ENCODE measurements around the gene TGM4. TPM values are rescaled to one million over a fixed set of nuclear protein-coding genes. Genes with fewer than 3 reads are reported as not detected.

TGM4 gene
- total and polyA plus RNA-seq, 10 of the 15 experiments (the other 5 are each of a cell fraction or from before 2014, with no cell fraction given): not detected

GRCh38 chr3:44958386-44958785 lies 84.0 kb downstream of the TGM4 start:
- WGBS (ENCODE audit: insufficient coverage, insufficient replicate concordance, low lambda C conversion rate, missing lambda C conversion rate): 95% methylated on average over 7 of the region's 7 CpGs
- TF ChIP-seq RELB (IDR thresholded peaks at IDR 0.05; ENCODE audit: low read depth): no peak
- no peak for TF ChIP-seq USF2 (IDR thresholded peaks at IDR 0.05; ENCODE audit: borderline replicate concordance, low read depth, low read length)
- no peak for TF ChIP-seq ZBTB33 (IDR thresholded peaks at IDR 0.05)
- no peak for TF ChIP-seq POLR2AphosphoS2 (IDR thresholded peaks at IDR 0.05; ENCODE audit: low read depth, low read length)
- CTCF ChIA-PET: no interaction called here
- Histone ChIP-seq H2AFZ (ENCODE audit: control insufficient read depth, low read depth, low read length) (no peak overlapping the region), H4K20me1 (ENCODE audit: control insufficient read depth, insufficient read depth) (no peaks in the 10 kb centered on the region), H3K27me3 (replicated peaks in 1 of 2; ENCODE audit: control insufficient read depth in 2 of 2, insufficient read depth in 2 of 2, low read length in 1 of 2) (no peaks in the 10 kb centered on the region), H3K4me1 (ENCODE audit: control insufficient read depth, insufficient read depth, low read length) (peaks cover 15% of the 10 kb centered on the region), H3K4me2 (ENCODE audit: control insufficient read depth, insufficient read depth) (no peak overlapping the region), H3K9me3 (replicated peaks; ENCODE audit: control insufficient read depth, insufficient read depth, low read length) (no peaks in the 10 kb centered on the region), H3K27ac (ENCODE audit: control insufficient read depth, insufficient read depth) (no peak overlapping the region), H3K4me3 (no peak overlapping the region), H3K79me2 (ENCODE audit: control insufficient read depth, insufficient read depth, low read length) (peaks cover 5% of the 10 kb centered on the region), H3K9ac (ENCODE audit: control insufficient read depth, insufficient read depth, low read length) (no peak overlapping the region), H3K36me3 (ENCODE audit: control insufficient read depth in 2 of 2, insufficient read depth in 2 of 2, low read length in 1 of 2) (peaks cover 7 to 9% of the 10 kb centered on the region in 2 experiments; a peak in 3 of 4 replicates)
- POLR2A ChIA-PET: no interaction called here
- BruUV-seq (replicated peaks): no TSS peak
- SMC1A ChIA-PET (ENCODE audit: uncharacterized antibody, unreplicated experiment): interaction anchor here (0.8 kb wide), 1 partner anchor 18 kb away, joined by 3 read pairs; no protein-coding TSS in a partner anchor
- no peak for FAIRE-seq
- ATAC-seq: no peak
- RAD21 ChIA-PET (ENCODE audit: unreplicated experiment): no interaction called here
- in situ Hi-C loops (cut with MboI) (no loop called here), intact Hi-C loops (cut with micrococcal nuclease; ENCODE audit: unreplicated experiment) (no loop called here)
- DNase-seq (ENCODE audit: low read depth, low spot score): no peak

All from GM12878 (cell line).